G401 (cell line): ENCODE data around the gene ISG20L2. TPM values are rescaled to one million over a fixed set of nuclear protein-coding genes. Genes with fewer than 3 reads are reported as not detected.

Source experiments
- DNase-seq: peaks from one replicate; pipeline ENCODE4 v3.0.0-alpha.2; 2015; ENCODE audit warnings: low spot score
- in situ Hi-C: cut with HindIII; loops from 2 replicates; pipeline ENCODE4 v1.10.0; 2016; ENCODE audit warnings: low sequenced_read_pairs, mixed read lengths
- total RNA-seq: library from RNA; depleted of rRNA; stranded (reverse); fragments of >200 nt; shearing (Covaris generic); gene quantifications from 2 replicates; pipeline ENCODE4 v1.2.3, GENCODE V29; 2014; rRNA removed

ISG20L2 gene
- total RNA-seq, 1 experiment from 2014 or later, result 31.9 TPM

DNA sequence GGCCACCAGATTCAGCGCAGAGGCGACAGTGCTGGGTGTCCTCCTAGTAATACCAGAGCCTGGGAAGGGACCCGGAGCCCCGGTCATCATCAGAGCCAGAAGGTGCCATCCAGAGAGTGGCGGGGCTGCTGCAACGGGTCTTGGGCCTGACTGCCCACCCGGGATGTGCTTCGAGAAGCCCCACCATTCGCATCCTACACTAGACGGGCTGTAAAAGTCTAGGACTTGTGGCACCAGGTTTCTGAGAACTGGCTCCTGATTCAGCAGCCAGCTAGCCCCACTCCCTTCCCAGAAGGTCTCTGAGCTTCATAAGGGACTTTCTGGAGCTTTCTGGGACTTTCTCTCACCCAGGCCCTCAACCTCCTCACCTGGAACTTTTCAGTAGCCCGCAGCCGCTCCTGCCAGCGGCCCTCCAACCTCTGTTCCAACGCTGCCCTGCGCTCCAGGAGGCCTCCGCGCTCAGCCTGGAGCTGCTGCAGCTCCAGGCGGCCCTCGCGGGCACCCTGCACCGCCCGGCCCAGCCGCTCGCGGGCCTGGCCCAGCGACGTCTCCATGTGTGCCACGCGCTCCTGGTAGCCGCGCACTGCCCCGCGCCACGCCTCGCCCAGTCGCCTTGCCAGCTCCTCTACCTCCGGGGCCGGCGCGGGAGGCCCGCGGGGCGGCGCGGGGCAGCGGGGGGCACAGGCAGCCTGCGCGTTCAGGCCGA lies 52.3 kb downstream of the ISG20L2 start:
- in situ Hi-C loops, result no loop called here
- DNase-seq, result no peak

- in situ Hi-C loops, result no loop called here
- DNase-seq, result no peak
Measured at GRCh38 chr1:156675210-156676113, 53.1 kb downstream of the ISG20L2 start.

GRCh38 chr1:156673387-156674121 lies 55.0 kb downstream of the ISG20L2 start:
- in situ Hi-C loops, result no loop called here
- no peak for DNase-seq

Other genes starting within 250 kb of the ISG20L2 start
- gene MEF2D, start 228.0 kb downstream of the ISG20L2 start, total RNA-seq, result 5.5 and 7.3 TPM in 2 replicates
- gene IQGAP3, start 156.2 kb downstream of the ISG20L2 start, total RNA-seq, result 13.4 and 16.9 TPM in 2 replicates
- not detected in 2 replicates for gene TTC24, start 149.0 kb downstream of the ISG20L2 start, total RNA-seq
- gene NAXE, start 137.0 kb downstream of the ISG20L2 start, total RNA-seq, result 103 and 112 TPM in 2 replicates
- gene GPATCH4, start 127.3 kb downstream of the ISG20L2 start, total RNA-seq, result 13.7 and 25.4 TPM in 2 replicates
- gene HAPLN2, start 109.4 kb downstream of the ISG20L2 start, total RNA-seq, result 0.25 and 0.44 TPM in 2 replicates
- 23.9 and 30.9 TPM in 2 replicates for gene BCAN, start 86.6 kb downstream of the ISG20L2 start, total RNA-seq
- 170 and 183 TPM in 2 replicates for gene NES, start 51.4 kb downstream of the ISG20L2 start, total RNA-seq
- 1,143 and 1,168 TPM in 2 replicates for gene CRABP2, start 23.2 kb downstream of the ISG20L2 start, total RNA-seq
- 24.6 and 54.8 TPM in 2 replicates for gene METTL25B, start 297 bp downstream of the ISG20L2 start, total RNA-seq
- 34.2 and 88.7 TPM in 2 replicates for gene MRPL24, start 12.3 kb upstream of the ISG20L2 start, total RNA-seq
- gene HDGF, start 22.9 kb upstream of the ISG20L2 start, total RNA-seq, result 481 and 510 TPM in 2 replicates
- gene PRCC, start 38.8 kb upstream of the ISG20L2 start, total RNA-seq, result 45.4 and 51.1 TPM in 2 replicates
- gene SH2D2A, start 88.1 kb upstream of the ISG20L2 start, total RNA-seq, result 1.8 and 2.4 TPM in 2 replicates
- not detected in 2 replicates for gene INSRR, start 130.4 kb upstream of the ISG20L2 start, total RNA-seq
- gene NTRK1, start 132.1 kb upstream of the ISG20L2 start, total RNA-seq, result 0.81 and 1.2 TPM in 2 replicates
- 6.6 and 7.1 TPM in 2 replicates for gene PEAR1, start 165.0 kb upstream of the ISG20L2 start, total RNA-seq
- gene LRRC71, start 191.9 kb upstream of the ISG20L2 start, total RNA-seq, result not detected in 2 replicates